GM18498 (cell line): ENCODE data around the gene VAMP5.
"Not testable (repeated sequence)": the region's sequence is repeated elsewhere in the genome, so short reads cannot be mapped to it uniquely, and the experiment has no call there.

Source experiments
- ATAC-seq: cut with Tn5 transposase; IDR thresholded peaks from one replicate; pipeline ENCODE4 v1.9.1; 2021; ENCODE audit warnings: mild to moderate bottlenecking, moderate library complexity; ENCODE audit not compliant: unreplicated experiment

VAMP5 gene

GRCh38 chr2:85584354-85584856, at the start of gene VAMP5:
TSS of gene VAMP5 (plus strand) at chr2:85584431. CDS start at chr2:85584491, 60 bp downstream.
- ATAC-seq: peak; percentile 38

- ATAC-seq: no peak
Observed at GRCh38 chr2:85534881-85535280, 49.4 kb upstream of the VAMP5 start.

- ATAC-seq: no peak
Observed at GRCh38 chr2:85536479-85536878, 47.8 kb upstream of the VAMP5 start.

GRCh38 chr2:85537600-85538506, 46.4 kb upstream of the VAMP5 start:
- ATAC-seq: no peak

- peak; percentile 77 for ATAC-seq
Observed at GRCh38 chr2:85538507-85539360, 45.5 kb upstream of the VAMP5 start, which contains the start of gene MAT2A. TSS of gene MAT2A (plus strand) at chr2:85539168. CDS start at chr2:85539288, 120 bp downstream.

GRCh38 chr2:85539361-85540132, 44.7 kb upstream of the VAMP5 start:
- peak; percentile 38 for ATAC-seq

GRCh38 chr2:85540133-85540648, 44.0 kb upstream of the VAMP5 start:
- ATAC-seq: no peak

GRCh38 chr2:85541262-85541661, 43.0 kb upstream of the VAMP5 start:
- no peak for ATAC-seq

- no peak for ATAC-seq
Observed at GRCh38 chr2:85541753-85542457, 42.3 kb upstream of the VAMP5 start.

GRCh38 chr2:85542777-85543176, 41.5 kb upstream of the VAMP5 start:
- no peak for ATAC-seq

- not testable (repeated sequence) for ATAC-seq
Observed at GRCh38 chr2:85544254-85544691, 40.0 kb upstream of the VAMP5 start.

- ATAC-seq: not testable (repeated sequence)
Observed at GRCh38 chr2:85544915-85545779, 39.1 kb upstream of the VAMP5 start.

- ATAC-seq: no peak
Observed at GRCh38 chr2:85545780-85546240, 38.4 kb upstream of the VAMP5 start.

GRCh38 chr2:85547089-85547858, 37.0 kb upstream of the VAMP5 start:
- no peak for ATAC-seq

GRCh38 chr2:85547859-85548607, 36.2 kb upstream of the VAMP5 start:
- ATAC-seq: no peak

- ATAC-seq: no peak
Observed at GRCh38 chr2:85548608-85548900, 35.7 kb upstream of the VAMP5 start.

- ATAC-seq: no peak
Observed at GRCh38 chr2:85549095-85549494, 35.1 kb upstream of the VAMP5 start.
